WERI-Rb-1 (cell line): ENCODE measurements around the gene EIF4E1B.

Source experiments
- DNase-seq: peaks from one replicate; pipeline ENCODE4 v3.0.0-alpha.2; 2020
- H3K27ac ChIP-seq: fragments of 250-450 bp; sonication (Bioruptor Pico); 2 replicates; pipeline ENCODE4 v1.5.1; 2020; ENCODE audit warnings: mild to moderate bottlenecking, moderate library complexity
- H3K27me3 ChIP-seq: fragments of 250-450 bp; sonication (Bioruptor Pico); 2 replicates; pipeline ENCODE4 v1.5.1; 2021; ENCODE audit warnings: mild to moderate bottlenecking, low read depth, moderate library complexity; ENCODE audit not compliant: insufficient read depth, severe bottlenecking
- H3K36me3 ChIP-seq: fragments of 250-450 bp; sonication (Bioruptor Pico); 2 replicates; pipeline ENCODE4 v1.5.1; 2020; ENCODE audit warnings: mild to moderate bottlenecking, moderate library complexity
- H3K4me3 ChIP-seq: 2 replicates; pipeline ENCODE4 v1.5.1; 2011; ENCODE audit warnings: low read depth, mild to moderate bottlenecking, control low read depth, low read length
- H3K9me3 ChIP-seq: fragments of 250-450 bp; sonication (Bioruptor Pico); 2 replicates; pipeline ENCODE4 v1.5.1; 2021; ENCODE audit warnings: mild to moderate bottlenecking, moderate library complexity; ENCODE audit not compliant: severe bottlenecking
- TF ChIP-seq, protein P1 (sequence below): IDR thresholded peaks from 2 replicates; pipeline ENCODE4 v1.5.1; 2011; ENCODE audit warnings: low read depth, mild to moderate bottlenecking, control low read depth, inconsistent platforms, low read length

Gene EIF4E1B

DNA sequence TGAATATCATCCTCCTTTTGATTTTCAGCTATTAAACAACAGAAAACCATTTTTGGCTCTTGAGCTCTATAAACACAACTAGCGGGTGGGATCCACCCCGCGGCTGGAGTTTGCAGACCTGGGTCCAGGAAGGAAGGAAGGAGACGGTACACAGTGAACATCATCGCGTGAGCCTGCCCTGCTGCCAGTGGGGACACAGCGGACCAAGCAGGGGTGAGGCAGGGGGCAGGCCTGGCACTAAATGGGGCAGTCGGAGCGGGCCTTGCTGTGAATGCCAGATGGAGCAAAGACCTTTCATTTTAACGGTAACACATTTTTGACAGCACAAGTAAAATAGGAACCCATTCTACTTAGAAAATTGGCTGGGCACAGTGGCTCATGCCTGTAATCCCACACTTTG, 31.2 kb downstream of the EIF4E1B start:
- H3K4me3 ChIP-seq: no peak overlapping the region
- H3K36me3 ChIP-seq: no peaks in the 10 kb centered on the region; the same call in 1 of the 2 replicates
- no peaks in the 10 kb centered on the region for H3K9me3 ChIP-seq
- no peak overlapping the region for H3K27ac ChIP-seq
- H3K27me3 ChIP-seq: no peaks in the 10 kb centered on the region
- DNase-seq: no peak
- TF ChIP-seq, protein P1, sequence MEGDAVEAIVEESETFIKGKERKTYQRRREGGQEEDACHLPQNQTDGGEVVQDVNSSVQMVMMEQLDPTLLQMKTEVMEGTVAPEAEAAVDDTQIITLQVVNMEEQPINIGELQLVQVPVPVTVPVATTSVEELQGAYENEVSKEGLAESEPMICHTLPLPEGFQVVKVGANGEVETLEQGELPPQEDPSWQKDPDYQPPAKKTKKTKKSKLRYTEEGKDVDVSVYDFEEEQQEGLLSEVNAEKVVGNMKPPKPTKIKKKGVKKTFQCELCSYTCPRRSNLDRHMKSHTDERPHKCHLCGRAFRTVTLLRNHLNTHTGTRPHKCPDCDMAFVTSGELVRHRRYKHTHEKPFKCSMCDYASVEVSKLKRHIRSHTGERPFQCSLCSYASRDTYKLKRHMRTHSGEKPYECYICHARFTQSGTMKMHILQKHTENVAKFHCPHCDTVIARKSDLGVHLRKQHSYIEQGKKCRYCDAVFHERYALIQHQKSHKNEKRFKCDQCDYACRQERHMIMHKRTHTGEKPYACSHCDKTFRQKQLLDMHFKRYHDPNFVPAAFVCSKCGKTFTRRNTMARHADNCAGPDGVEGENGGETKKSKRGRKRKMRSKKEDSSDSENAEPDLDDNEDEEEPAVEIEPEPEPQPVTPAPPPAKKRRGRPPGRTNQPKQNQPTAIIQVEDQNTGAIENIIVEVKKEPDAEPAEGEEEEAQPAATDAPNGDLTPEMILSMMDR: no peak

DNA sequence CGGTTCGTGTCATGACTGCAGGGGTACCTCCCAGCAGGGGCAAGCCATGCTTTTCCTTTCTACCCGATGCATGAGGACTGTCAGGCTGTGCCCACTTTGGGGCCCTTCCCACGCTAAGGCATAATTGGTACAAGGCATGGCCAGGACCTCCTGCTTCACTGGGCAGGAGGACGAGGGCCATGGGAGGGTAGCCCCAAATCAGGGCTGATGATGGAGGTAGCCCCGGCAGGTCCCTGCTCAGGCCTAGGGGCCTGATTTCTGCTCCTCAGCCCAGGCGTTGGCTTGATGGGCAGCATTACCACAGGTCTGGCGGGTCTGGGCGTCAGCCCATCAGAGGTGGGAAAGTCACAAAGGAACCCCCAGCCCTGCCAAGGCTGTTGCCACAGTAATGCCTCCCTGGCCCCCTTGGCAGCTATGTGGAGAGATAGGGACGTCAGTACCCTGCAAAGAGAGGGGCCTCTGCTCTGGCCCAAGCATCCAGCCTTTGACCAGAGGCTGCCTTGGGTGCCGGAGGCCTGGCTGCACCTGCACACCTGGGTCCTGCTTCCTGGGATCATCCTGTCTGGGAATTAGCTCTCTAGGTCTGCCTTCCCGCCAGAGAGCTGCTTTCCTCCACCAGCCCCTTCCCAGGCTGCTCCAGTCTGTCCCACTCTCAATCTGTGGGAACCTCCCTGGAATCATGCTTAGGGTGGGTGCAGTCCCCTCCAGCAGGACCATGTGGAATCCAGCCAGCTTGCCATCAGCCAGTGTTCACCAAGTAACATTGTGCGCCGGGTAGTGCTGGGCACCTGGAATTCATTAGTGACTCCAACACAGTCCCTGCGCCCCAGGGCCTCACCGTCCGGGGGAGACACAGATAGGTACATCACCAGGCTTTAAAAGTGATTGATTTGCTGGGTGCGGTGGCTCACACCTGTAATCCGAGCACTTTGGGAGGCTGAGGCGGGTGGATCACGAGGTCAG, 32.2 kb downstream of the EIF4E1B start:
- Histone ChIP-seq H3K27me3 (no peaks in the 10 kb centered on the region), H3K36me3 (no peaks in the 10 kb centered on the region; the same call in 1 of the 2 replicates), H3K4me3 (no peak overlapping the region), H3K27ac (no peak overlapping the region), H3K9me3 (no peaks in the 10 kb centered on the region)
- no peak for DNase-seq
- TF ChIP-seq, protein P1: no peak

DNA sequence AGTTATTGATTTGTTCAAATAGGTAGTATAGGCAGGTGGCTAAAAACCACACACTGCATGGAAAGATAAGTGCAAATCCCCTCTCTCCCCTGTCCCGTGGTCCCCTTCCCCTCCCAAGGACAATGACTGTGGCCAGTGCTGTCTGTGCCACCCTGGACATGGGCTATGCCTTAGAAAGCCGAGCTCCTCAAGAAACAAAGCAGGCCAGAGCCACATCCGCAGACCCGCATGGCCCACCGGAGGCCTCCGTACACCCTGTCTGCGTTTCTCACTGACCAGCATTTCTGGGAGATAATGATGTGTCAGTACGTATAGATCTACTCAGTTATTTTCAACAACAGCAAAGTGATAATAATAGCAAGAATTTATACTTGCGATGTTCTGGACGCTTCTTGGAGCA, 33.1 kb downstream of the EIF4E1B start:
- no peaks in the 10 kb centered on the region for H3K9me3 ChIP-seq

DNA sequence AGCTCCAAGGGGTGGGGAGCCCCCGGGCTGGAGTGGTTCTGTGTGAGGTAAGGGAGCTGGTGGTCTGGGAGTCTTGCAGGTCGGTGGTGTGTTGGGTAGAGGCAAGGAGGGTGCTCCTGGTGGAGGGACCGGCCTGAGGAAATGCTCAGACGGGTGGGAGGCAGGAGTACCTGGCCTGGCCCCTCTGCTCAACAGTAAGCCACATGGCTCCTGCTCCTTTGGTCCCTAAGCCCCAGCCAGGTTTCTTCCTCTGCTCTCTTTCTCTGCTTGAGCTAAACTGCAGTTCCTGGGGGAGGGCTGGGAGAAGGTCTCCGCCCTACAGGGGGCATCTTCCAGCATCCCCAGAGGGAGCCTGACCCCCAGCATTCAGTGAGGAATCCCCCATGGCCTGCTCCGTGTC, 34.0 kb downstream of the EIF4E1B start:
- Histone ChIP-seq H3K36me3 (no peaks in the 10 kb centered on the region), H3K9me3 (no peaks in the 10 kb centered on the region), H3K27ac (no peak overlapping the region; the same call in 1 of the 2 replicates), H3K27me3 (no peaks in the 10 kb centered on the region), H3K4me3 (no peak overlapping the region)
- DNase-seq: no peak
- TF ChIP-seq, protein P1: no peak

More for the DNA sequence above, 33.1 kb downstream of the EIF4E1B start:
- TF ChIP-seq, protein P1: no peak
- no peak for DNase-seq
- Histone ChIP-seq H3K27ac (no peak overlapping the region), H3K36me3 (no peaks in the 10 kb centered on the region), H3K27me3 (no peaks in the 10 kb centered on the region), H3K4me3 (no peak overlapping the region)

DNA sequence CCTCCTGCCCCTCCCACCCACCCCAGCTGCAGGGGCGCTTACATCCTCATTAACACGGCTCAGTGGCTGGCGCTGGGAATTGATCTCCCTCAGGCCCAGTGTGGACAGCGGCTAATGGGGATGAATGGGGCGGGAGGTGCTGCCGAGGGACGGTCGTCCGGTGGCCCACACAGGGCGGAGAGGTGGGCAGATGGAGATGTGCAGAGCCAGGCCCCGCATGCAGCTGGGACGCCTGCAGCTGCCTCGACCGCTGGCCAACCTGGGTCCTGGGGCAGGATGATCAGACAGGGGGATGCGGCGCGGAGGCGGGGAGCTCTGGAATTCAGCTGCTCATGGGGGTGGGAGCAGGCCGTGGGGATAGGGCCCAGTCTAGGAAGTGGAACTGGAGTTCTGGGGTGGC, 34.4 kb downstream of the EIF4E1B start:
- no peak overlapping the region for H3K27ac ChIP-seq
- no peaks in the 10 kb centered on the region for H3K27me3 ChIP-seq
- TF ChIP-seq, protein P1: no peak
- DNase-seq: peak; percentile 45
- H3K4me3 ChIP-seq: no peak overlapping the region
- no peaks in the 10 kb centered on the region for H3K36me3 ChIP-seq
- H3K9me3 ChIP-seq: no peaks in the 10 kb centered on the region
